Esophagus muscularis mucosa (tissue), 4 donors: Measurements from ENCODE around the gene GLYATL1B. TPM values are rescaled to one million over a fixed set of nuclear protein-coding genes. Genes with fewer than 3 reads are reported as not detected.
A peak's percentile ranks its signal among the peaks of the same experiment; 100 is the strongest.
"Not testable (repeated sequence)": the region's sequence is repeated elsewhere in the genome, so short reads cannot be mapped to it uniquely, and the experiment has no call there.

Experiments used
- DNase-seq: peaks from one replicate; pipeline ENCODE4 v3.0.0-alpha.2; 2017; ENCODE audit errors: extremely low spot score
- H3K27ac ChIP-seq, 4 donors: fragments of 200-600 bp; sonication (generic); replicated peaks in 1 of 4; 1 replicate in 3 of 4; 2 replicates in 1 of 4; pipeline ENCODE4 v1.5.1; 2016 to 2019; ENCODE audit warnings: mild to moderate bottlenecking in 1 of 4
- H3K27me3 ChIP-seq, 4 donors: fragments of 200-600 bp; sonication (generic); one replicate each; pipeline versions ENCODE4 v1.5.1 to v1.6.0; 2016 to 2019
- H3K36me3 ChIP-seq, 4 donors: fragments of 200-600 bp; sonication (generic); one replicate each; pipeline ENCODE4 v1.5.1; 2016 to 2019
- H3K4me1 ChIP-seq, 4 donors: fragments of 200-600 bp; sonication (generic); one replicate each; pipeline ENCODE4 v1.5.1; 2016 to 2019
- H3K4me3 ChIP-seq, 4 donors: fragments of 200-600 bp; sonication (generic); 1 replicate in 2 of 4; 2 replicates in 2 of 4; pipeline ENCODE4 v1.5.1; 2016 to 2019; ENCODE audit warnings: mild to moderate bottlenecking in 4 of 4, moderate library complexity in 1 of 4
- H3K9me3 ChIP-seq, 4 donors: fragments of 200-600 bp; sonication (generic); 1 replicate in 3 of 4; 2 replicates in 1 of 4; pipeline ENCODE4 v1.5.1; 2016 to 2019
- EP300 ChIP-seq: sonication (generic); formaldehyde crosslinking; IDR thresholded peaks from one replicate; pipeline ENCODE4 v1.6.1; 2017; ENCODE audit warnings: antibody characterized with exemption
- POLR2A ChIP-seq: fragments of 450-650 bp; IDR thresholded peaks from one replicate; pipeline ENCODE4 v1.6.1; 2017; ENCODE audit warnings: antibody characterized with exemption, moderate library complexity, mild to moderate bottlenecking, low read depth
- POLR2AphosphoS5 ChIP-seq, 2 donors: sonication (generic); formaldehyde crosslinking; IDR thresholded peaks; one replicate each; pipeline ENCODE4 v1.6.1; 2017; ENCODE audit warnings: antibody characterized with exemption in 2 of 2
- WGBS: methylation state at CpG from one replicate; pipeline ENCODE4 v1.1.5; 2018; 5-methylcytosine and 5-hydroxymethylcytosine counted together
- intact Hi-C: fragments of 100-400 bp; cut with DNase I; formaldehyde crosslinking; loops from one replicate; pipeline ENCODE4 v1.15.1; 2023
- total RNA-seq, 4 donors: library from RNA; depleted of rRNA; stranded (reverse); fragments of >200 nt; gene quantifications; one replicate each; pipeline versions ENCODE4 v1.1.0 to v1.2.1, GENCODE V29; 2016
- TF ChIP-seq, protein P1 (sequence below), 3 experiments: fragments of 200-600 bp in 2 of 3; fragments of 450-650 bp in 1 of 3; sonication (generic) in 2 of 3; IDR thresholded peaks; one replicate each; pipeline ENCODE4 v1.5.1; 2017 to 2019; ENCODE audit warnings: antibody characterized with exemption in 3 of 3, mild to moderate bottlenecking in 2 of 3, moderate library complexity in 1 of 3

Gene GLYATL1B
- total RNA-seq, 4 donors from 2014 or later: not detected

DNA sequence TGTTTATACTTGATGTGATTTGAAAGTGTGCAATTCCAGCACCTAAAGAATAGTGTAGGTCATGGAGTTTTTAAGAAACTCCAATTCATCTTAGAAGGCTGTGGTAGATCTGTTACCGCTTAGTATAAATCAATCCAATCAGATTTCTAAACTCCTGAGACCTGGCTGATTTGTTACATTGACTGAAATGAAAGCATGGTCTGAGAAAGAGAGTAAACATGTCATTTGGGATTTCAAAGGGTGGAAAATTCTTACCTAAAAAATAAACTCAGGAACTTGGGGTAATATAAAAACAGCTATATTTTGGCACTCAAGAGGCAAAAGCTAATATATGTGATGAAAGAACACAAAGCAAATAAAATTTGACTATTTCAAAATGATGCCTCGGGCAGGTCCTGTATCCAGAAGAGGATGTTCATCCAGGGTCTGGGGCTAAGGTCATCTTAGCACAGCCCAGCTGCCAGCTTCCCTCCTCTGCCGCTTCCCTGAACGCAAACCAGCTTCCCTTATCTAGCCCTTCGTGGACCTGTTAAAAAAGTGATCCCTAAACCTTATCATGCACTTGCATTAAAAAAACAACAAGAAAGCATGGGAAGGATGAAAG is 10.0 kb downstream of the GLYATL1B start:
- peaks cover 0 to 39% (median 0%) of the 10 kb centered on the region in 4 donors for H3K27me3 ChIP-seq
- H3K9me3 ChIP-seq, H3K4me1 ChIP-seq, DNase-seq, H3K36me3 ChIP-seq, H3K27ac ChIP-seq, H3K4me3 ChIP-seq: not testable (repeated sequence)
- intact Hi-C loops: loop anchor here (5.0 kb wide), 1 partner anchor 41 kb away; no protein-coding TSS in a partner anchor
- WGBS: 68% methylated on average over 5 of the region's 5 CpGs

DNA sequence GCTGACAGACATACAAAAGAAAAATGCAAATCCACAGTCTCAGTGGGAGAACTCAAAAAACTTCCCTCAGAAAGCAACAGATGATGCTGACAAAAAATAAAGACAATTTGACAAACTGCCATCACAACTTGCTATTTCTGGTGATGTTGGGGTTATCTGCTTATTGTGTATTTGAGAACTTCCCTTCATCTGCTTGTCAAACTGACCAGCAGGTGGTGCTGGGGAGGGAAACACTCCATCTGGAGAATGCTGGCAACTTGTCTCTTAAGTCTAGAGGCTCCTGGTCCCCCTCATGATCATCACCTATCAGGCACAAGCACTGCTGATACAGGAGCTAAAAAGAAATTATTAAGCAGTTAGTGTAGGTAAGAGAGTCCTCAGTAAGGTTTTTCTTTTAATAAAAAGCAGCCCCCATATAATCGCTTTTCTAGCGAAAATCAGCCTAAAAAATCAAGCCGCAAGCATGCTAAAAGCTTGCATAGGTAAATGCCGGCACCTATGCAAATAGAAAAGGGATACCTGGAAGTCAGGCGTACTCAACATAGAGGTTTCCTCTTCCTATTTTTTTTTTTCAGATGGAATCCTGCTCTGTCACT is 11.1 kb downstream of the GLYATL1B start:
- no peaks in the 10 kb centered on the region for H3K9me3 ChIP-seq
- H3K36me3 ChIP-seq: no peaks in the 10 kb centered on the region
- DNase-seq: no peak
- 94% methylated on average over 5 of the region's 5 CpGs for WGBS
- peaks cover 0 to 50% (median 0%) of the 10 kb centered on the region in 4 donors for H3K27me3 ChIP-seq
- H3K27ac ChIP-seq: no peak overlapping the region
- intact Hi-C loops: loop anchor here (5.0 kb wide), 1 partner anchor 40 kb away; no protein-coding TSS in a partner anchor
- TF ChIP-seq POLR2AphosphoS5 (IDR thresholded peaks at IDR 0.05) (no peak), EP300 (no peak), POLR2A (no peak)
- TF ChIP-seq, protein P1, sequence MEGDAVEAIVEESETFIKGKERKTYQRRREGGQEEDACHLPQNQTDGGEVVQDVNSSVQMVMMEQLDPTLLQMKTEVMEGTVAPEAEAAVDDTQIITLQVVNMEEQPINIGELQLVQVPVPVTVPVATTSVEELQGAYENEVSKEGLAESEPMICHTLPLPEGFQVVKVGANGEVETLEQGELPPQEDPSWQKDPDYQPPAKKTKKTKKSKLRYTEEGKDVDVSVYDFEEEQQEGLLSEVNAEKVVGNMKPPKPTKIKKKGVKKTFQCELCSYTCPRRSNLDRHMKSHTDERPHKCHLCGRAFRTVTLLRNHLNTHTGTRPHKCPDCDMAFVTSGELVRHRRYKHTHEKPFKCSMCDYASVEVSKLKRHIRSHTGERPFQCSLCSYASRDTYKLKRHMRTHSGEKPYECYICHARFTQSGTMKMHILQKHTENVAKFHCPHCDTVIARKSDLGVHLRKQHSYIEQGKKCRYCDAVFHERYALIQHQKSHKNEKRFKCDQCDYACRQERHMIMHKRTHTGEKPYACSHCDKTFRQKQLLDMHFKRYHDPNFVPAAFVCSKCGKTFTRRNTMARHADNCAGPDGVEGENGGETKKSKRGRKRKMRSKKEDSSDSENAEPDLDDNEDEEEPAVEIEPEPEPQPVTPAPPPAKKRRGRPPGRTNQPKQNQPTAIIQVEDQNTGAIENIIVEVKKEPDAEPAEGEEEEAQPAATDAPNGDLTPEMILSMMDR (IDR thresholded peaks at IDR 0.05): peak; percentile 45 to 63 (median 49)
- no peak overlapping the region for H3K4me3 ChIP-seq
- peaks cover 0 to 9% (median 8%) of the 10 kb centered on the region in 4 donors for H3K4me1 ChIP-seq

DNA sequence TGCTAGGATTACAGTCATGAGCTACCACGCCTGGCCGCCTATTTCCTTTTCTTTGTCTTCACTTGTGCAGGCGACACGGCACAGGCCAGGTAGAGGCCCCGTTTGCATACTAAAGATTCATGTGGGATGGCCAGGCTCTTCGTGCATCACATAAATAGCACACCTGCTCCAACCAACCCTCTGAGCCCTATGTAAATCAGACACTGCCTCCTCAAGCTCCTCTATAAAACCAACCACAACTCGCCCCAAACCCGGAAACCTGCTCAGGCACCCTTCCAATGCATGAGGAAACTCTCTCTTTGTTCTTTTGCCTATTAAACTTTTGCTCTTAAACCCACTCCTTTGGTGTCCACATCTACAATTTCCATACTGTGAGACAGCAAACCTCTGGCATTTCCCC is 11.8 kb downstream of the GLYATL1B start:
- Histone ChIP-seq H3K27me3 (peaks cover 0 to 57% (median 0%) of the 10 kb centered on the region in 4 donors), H3K4me1 (peaks cover 0 to 12% (median 10%) of the 10 kb centered on the region in 4 donors)
- not testable (repeated sequence) for H3K36me3 ChIP-seq, DNase-seq, H3K9me3 ChIP-seq, H3K27ac ChIP-seq, H3K4me3 ChIP-seq
- intact Hi-C loops: loop anchor here (5.0 kb wide), 1 partner anchor 39 kb away; no protein-coding TSS in a partner anchor
- WGBS: 90% methylated on average over 8 of the region's 8 CpGs

DNA sequence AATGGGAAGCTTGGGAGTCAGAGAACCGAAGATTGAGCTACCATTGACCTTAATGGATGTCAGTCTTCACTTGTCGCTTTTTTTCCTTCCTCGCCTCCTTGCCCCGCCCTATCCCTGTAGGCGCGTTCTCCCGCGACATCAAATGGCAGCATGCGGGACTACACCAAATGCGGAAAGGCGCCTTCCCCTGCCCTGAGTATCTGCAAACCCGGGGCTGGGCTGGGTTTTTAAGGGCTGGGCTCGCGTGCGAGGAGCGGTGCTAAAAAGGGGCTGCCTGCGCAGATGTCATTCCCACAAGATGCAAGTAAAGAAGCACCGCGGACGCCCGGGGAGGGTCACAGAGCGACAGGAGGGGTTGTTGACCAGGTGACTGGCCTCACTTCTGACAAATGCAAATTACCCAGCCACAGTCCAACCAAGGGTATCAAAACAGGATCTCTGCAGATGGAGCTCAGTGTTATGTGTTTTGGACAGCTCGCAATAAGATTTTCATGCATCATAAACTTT is 16.2 kb downstream of the GLYATL1B start:
- intact Hi-C loops: no loop called here
- Histone ChIP-seq H3K4me3 (peak overlapping the region; percentile 21 to 49 (median 26)), H3K4me1 (peaks cover 7 to 30% (median 25%) of the 10 kb centered on the region in 4 donors), H3K27me3 (peaks cover 0 to 67% (median 0%) of the 10 kb centered on the region in 4 donors), H3K27ac (no peak overlapping the region), H3K9me3 (no peaks in the 10 kb centered on the region), H3K36me3 (no peaks in the 10 kb centered on the region)
- 12% methylated on average over 17 of the region's 23 CpGs for WGBS
- no peak for DNase-seq
- TF ChIP-seq, protein P1 (IDR thresholded peaks at IDR 0.05): peak in 1 of 3 experiments; percentile 26
- no peak for TF ChIP-seq POLR2AphosphoS5 (IDR thresholded peaks at IDR 0.05)
- no peak for TF ChIP-seq POLR2A
- no peak for TF ChIP-seq EP300

DNA sequence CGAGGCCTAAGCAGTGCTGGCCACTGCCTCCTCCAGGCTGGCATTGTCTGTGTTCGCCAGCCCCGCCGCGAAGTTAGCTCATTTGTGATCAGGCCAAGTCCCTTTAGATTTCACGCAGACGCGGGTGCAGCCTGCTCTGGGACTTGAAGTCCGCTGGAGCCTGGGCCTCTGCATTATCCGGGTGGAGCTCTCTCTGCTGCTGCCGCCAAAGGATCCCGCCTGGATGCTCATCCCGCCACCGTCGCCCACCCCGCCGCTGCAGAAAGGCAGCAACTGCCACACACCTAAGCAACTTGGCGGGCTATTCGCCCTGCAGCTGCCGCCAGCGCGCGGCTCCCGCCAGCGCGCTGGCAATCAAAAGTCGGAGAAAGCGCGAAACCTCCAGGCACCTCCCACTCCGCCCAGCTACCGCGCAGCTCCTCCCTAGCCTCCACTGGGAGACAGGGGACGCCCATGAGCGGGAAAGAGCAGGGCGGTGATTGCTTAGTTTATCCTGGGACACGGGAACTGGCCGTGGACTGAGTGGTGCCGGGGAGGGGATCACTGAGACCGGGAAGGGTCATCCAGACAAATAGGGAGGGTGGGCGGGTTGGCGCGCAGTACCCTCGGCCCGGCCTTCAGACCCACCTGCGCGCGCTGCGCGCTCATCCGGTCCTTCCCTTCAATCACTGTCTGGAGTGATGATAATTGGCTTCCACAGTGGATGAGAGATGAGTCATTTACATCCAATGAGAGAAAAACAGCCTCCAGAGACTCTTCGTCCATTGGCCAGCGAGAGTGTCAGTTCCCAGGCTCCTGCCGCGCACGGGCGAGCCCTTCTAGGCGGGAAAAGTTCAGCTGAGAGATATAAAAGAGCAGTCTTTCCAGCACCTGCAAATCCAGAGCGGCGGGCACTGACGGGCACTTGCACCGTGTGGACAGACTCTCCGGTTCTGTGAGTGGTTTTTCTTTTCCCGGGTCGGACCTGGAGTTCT is 20.5 kb downstream of the GLYATL1B start, which contains the start of gene FAM111B:
Gene FAM111B (plus strand): TSS at position 875 of the 974 bp plus-strand sequence. CDS start 2,389 bp downstream, outside the sequence.
- WGBS: 2% methylated on average over 36 of the region's 64 CpGs
- H3K4me1 ChIP-seq: peaks cover 7 to 29% (median 27%) of the 10 kb centered on the region in 4 donors
- TF ChIP-seq POLR2AphosphoS5 (IDR thresholded peaks at IDR 0.05) (no peak), EP300 (no peak), POLR2A (no peak)
- TF ChIP-seq, protein P1 (IDR thresholded peaks at IDR 0.05): no peak
- DNase-seq: no peak
- H3K4me3 ChIP-seq: peak within 1 kb of the TSS; percentile 53 to 62 (median 58)
- H3K27ac ChIP-seq: peak within 1 kb of the TSS in 1 of 4 donors; percentile 29
- intact Hi-C loops: no loop called here
- peaks cover 0 to 38% (median 0%) of the 10 kb centered on the region in 4 donors for H3K27me3 ChIP-seq
- no peaks in the 10 kb centered on the region for H3K9me3 ChIP-seq
- H3K36me3 ChIP-seq: no peaks in the 10 kb centered on the region

DNA sequence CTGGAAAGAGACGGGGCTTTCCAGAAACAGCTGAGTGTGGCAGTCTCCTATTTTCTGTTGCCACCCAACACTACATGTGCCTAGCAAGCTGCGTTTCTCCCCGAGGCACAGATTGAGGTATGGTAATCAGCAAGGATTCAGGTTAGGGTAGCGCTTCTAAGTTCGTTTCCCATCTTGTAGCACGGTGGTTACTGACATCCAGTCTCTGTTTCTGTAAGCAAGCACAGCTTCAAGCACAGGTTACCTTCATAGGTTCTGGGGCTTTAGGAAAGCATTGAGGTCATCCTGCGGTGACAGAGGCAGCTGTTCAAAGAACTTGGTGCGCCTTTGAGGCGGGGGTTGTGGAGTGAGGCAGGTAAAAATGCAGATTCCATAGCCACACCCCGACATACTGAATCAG is 21.6 kb downstream of the GLYATL1B start:
- H3K9me3 ChIP-seq, DNase-seq, intact Hi-C loops, H3K27ac ChIP-seq, H3K36me3 ChIP-seq: not testable (repeated sequence)
- WGBS: 46% methylated on average over 9 of the region's 10 CpGs
- H3K4me1 ChIP-seq: peaks cover 7 to 21% (median 18%) of the 10 kb centered on the region in 4 donors
- H3K4me3 ChIP-seq: peak overlapping the region in 1 of 4 donors; percentile 57
- peaks cover 0 to 27% (median 0%) of the 10 kb centered on the region in 4 donors for H3K27me3 ChIP-seq
